Measurements from ENCODE around the gene AGAP9. TPM values are rescaled to one million over a fixed set of nuclear protein-coding genes. Genes with fewer than 3 reads are reported as not detected.

Gene AGAP9
- total and polyA plus RNA-seq, 2 of the 8 experiments (the other 6 are each of a cell fraction or from before 2014, with no cell fraction given): 7.2 to 9.3 TPM

- H3K4me3 ChIP-seq (ENCODE audit: extremely low read depth in 1 of 4, insufficient read depth in 2 of 4, low read depth in 3 of 4, low read length in 4 of 4): no peak overlapping the region
These were observed 67.2 kb downstream of the AGAP9 start for GRCh38 chr10:47456079-47456785.

More at GRCh38 chr10:47456079-47456785, 67.2 kb downstream of the AGAP9 start:
- H3K79me2 ChIP-seq (ENCODE audit: control insufficient read depth in 1 of 2, insufficient read depth in 2 of 2, low read length in 2 of 2): no peaks in the 10 kb centered on the region
- no peaks in the 10 kb centered on the region for H3K27me3 ChIP-seq (replicated peaks in 1 of 4; ENCODE audit: control insufficient read depth in 3 of 4, extremely low read depth in 1 of 4, insufficient read depth in 3 of 4, low read length in 3 of 4)
- POLR2A ChIA-PET (ENCODE audit: partially characterized antibody): no interaction called here
- no peak overlapping the region for H3K14ac ChIP-seq (ENCODE audit: insufficient read length)
- no peak for DNase-seq (ENCODE audit: low read depth in 1 of 2, low spot score in 2 of 2)
- no peak overlapping the region for H3K18ac ChIP-seq (ENCODE audit: extremely low read depth, low read length)
- no peak overlapping the region for H2AK5ac ChIP-seq (ENCODE audit: low read depth, low read length)
- no peak overlapping the region for H3K23ac ChIP-seq (ENCODE audit: insufficient read length)
- WGBS, 2 experiments (ENCODE audit: extremely low coverage in 1 of 2, insufficient coverage in 1 of 2, insufficient read length in 1 of 2, insufficient replicate concordance in 2 of 2, low coverage in 1 of 2, low lambda C conversion rate in 2 of 2, missing lambda C conversion rate in 1 of 2): 95% methylated on average over 8 of the region's 8 CpGs; no CpG with 5 or more reads in 1 of the 2 experiments
- H3K27ac ChIP-seq (ENCODE audit: low read depth, low read length): no peak overlapping the region
- H3K9ac ChIP-seq (replicated peaks in 1 of 4; ENCODE audit: extremely low read depth in 1 of 4, low read depth in 3 of 4, low read length in 3 of 4): no peak overlapping the region
- H2AFZ ChIP-seq (ENCODE audit: low read length): no peak overlapping the region
- TF ChIP-seq POLR2A (IDR thresholded peaks at IDR 0.05; ENCODE audit: control extremely low read depth in 1 of 2, low read depth in 2 of 2, low read length in 2 of 2): no peak
- TF ChIP-seq KDM4A (IDR thresholded peaks at IDR 0.05; ENCODE audit: low read depth, low read length, severe bottlenecking): no peak
- TF ChIP-seq TBP (IDR thresholded peaks at IDR 0.05; ENCODE audit: low read depth, low read length): no peak
- TF ChIP-seq TAF7 (optimal IDR thresholded peaks at IDR 0.05; ENCODE audit: borderline replicate concordance, low read depth, low read length): no peak
- no peak for TF ChIP-seq RAD21 (IDR thresholded peaks at IDR 0.05 in 1 of 2, conservative IDR thresholded peaks at IDR 0.05 in 1 of 2; ENCODE audit: low read depth in 2 of 2, low read length in 2 of 2)
- no peak for TF ChIP-seq HDAC6 (IDR thresholded peaks at IDR 0.05; ENCODE audit: low read depth, low read length)
- TF ChIP-seq RXRA (IDR thresholded peaks at IDR 0.05; ENCODE audit: insufficient read depth, low read depth, low read length): no peak
- peaks cover 2% of the 10 kb centered on the region; the same call in 1 of the 2 replicates for H3K23me2 ChIP-seq (ENCODE audit: low read depth, low read length)
- H2BK12ac ChIP-seq (ENCODE audit: low read depth, low read length): no peak overlapping the region
- no peaks in the 10 kb centered on the region for H3K9me3 ChIP-seq (ENCODE audit: insufficient read depth in 2 of 2, low read depth in 1 of 2, low read length in 1 of 2)
- H3K79me1 ChIP-seq (ENCODE audit: low read depth, low read length): no peaks in the 10 kb centered on the region
- no peak overlapping the region for H2BK20ac ChIP-seq (ENCODE audit: low read length)
- H3K4ac ChIP-seq (replicated peaks; ENCODE audit: insufficient read length, low read depth, low read length): no peak overlapping the region
- no peak overlapping the region for H3K56ac ChIP-seq (replicated peaks; ENCODE audit: insufficient read length, low read depth, low read length)
- no peaks in the 10 kb centered on the region for H3K36me3 ChIP-seq (ENCODE audit: control insufficient read depth in 2 of 4, insufficient read depth in 4 of 4, low read length in 3 of 4)
- H4K20me1 ChIP-seq (replicated peaks in 1 of 2; ENCODE audit: control insufficient read depth in 1 of 2, insufficient read depth in 2 of 2, low read length in 2 of 2): no peaks in the 10 kb centered on the region
- H4K5ac ChIP-seq (ENCODE audit: insufficient read length, low read depth, low read length): no peak overlapping the region
- no peak overlapping the region for H2BK5ac ChIP-seq (ENCODE audit: low read depth, low read length)
- H2BK120ac ChIP-seq (replicated peaks; ENCODE audit: low read depth, low read length): no peak overlapping the region
- H4K91ac ChIP-seq (replicated peaks; ENCODE audit: insufficient read length, low read length): no peak overlapping the region
- FAIRE-seq: no peak
- no peak overlapping the region for H3K4me2 ChIP-seq (ENCODE audit: insufficient read depth in 1 of 2, low read depth in 2 of 2, low read length in 2 of 2)
- H4K8ac ChIP-seq (ENCODE audit: extremely low read depth, insufficient read depth, low read length): no peak overlapping the region
- CTCF ChIA-PET (ENCODE audit: partially characterized antibody): interaction anchor here (1.5 to 1.6 kb wide), 2 partner anchors 13 to 95 kb away, joined by 3 to 4 read pairs; no protein-coding TSS in a partner anchor
- H3K4me1 ChIP-seq (replicated peaks in 1 of 4; ENCODE audit: control insufficient read depth in 3 of 4, insufficient read depth in 4 of 4, low read length in 3 of 4): peaks cover 0 to 7% (median 3%) of the 10 kb centered on the region in 4 experiments; a peak in 4 of 7 replicates
- H2BK15ac ChIP-seq (ENCODE audit: low read length): no peak overlapping the region
